Gastrocnemius medialis (tissue), 4 donors: Measurements from ENCODE around the gene AKAP6. TPM values are rescaled to one million over a fixed set of nuclear protein-coding genes. Genes with fewer than 3 reads are reported as not detected.

Source experiments
- ATAC-seq, 2 donors: fragments of 150-250 bp; one replicate each; pipeline ENCODE4 v1.9.1; 2016
- DNase-seq, 2 donors: peaks; one replicate each; pipeline ENCODE4 v3.0.0-alpha.2; 2019
- H3K27ac ChIP-seq, 4 donors: fragments of 200-600 bp; sonication (generic); 1 replicate in 1 of 4; 2 replicates in 3 of 4; pipeline ENCODE4 v1.5.1; 2016 to 2018; ENCODE audit warnings: mild to moderate bottlenecking in 2 of 4, moderate library complexity in 1 of 4
- H3K27me3 ChIP-seq, 3 donors: fragments of 200-600 bp; sonication (generic) in 2 of 3; 1 replicate in 1 of 3; 2 replicates in 2 of 3; pipeline versions ENCODE4 v1.5.1 to v1.6.0; 2016 to 2019; ENCODE audit warnings: mild to moderate bottlenecking in 1 of 3, moderate library complexity in 1 of 3
- H3K36me3 ChIP-seq, 2 donors: fragments of 200-600 bp; sonication (generic) in 1 of 2; one replicate each; pipeline ENCODE4 v1.5.1; 2017 to 2018
- H3K4me1 ChIP-seq, 2 donors: fragments of 200-600 bp; sonication (generic) in 1 of 2; one replicate each; pipeline ENCODE4 v1.5.1; 2016 to 2017; ENCODE audit warnings: mild to moderate bottlenecking in 2 of 2
- H3K4me3 ChIP-seq, 4 donors: fragments of 200-600 bp; sonication (generic) in 3 of 4; 1 replicate in 1 of 4; 2 replicates in 3 of 4; pipeline ENCODE4 v1.5.1; 2016 to 2019; ENCODE audit warnings: mild to moderate bottlenecking in 2 of 4
- H3K9me3 ChIP-seq, 3 donors: fragments of 200-600 bp; sonication (generic) in 2 of 3; 1 replicate in 1 of 3; 2 replicates in 2 of 3; pipeline ENCODE4 v1.5.1; 2016 to 2019
- POLR2A ChIP-seq, 2 donors: fragments of 450-650 bp; IDR thresholded peaks; one replicate each; pipeline ENCODE4 v1.6.1; 2017; ENCODE audit warnings: antibody characterized with exemption in 2 of 2, mild to moderate bottlenecking in 2 of 2, moderate library complexity in 2 of 2
- in situ Hi-C, 4 donors: fragments of 200-750 bp; cut with MboI; loops; one replicate each; pipeline versions ENCODE4 v1.15.0 to v1.8.0; 2017; ENCODE audit warnings: low sequenced_read_pairs in 4 of 4
- intact Hi-C: fragments of 100-400 bp; cut with DNase I; formaldehyde crosslinking; loops from one replicate; pipeline ENCODE4 v1.15.1; 2023; ENCODE audit warnings: low total_unique reads
- total RNA-seq, 4 donors: library from RNA; depleted of rRNA; stranded (reverse); fragments of >200 nt; gene quantifications; one replicate each; pipeline versions ENCODE4 v1.1.0 to v1.2.3, GENCODE V29; 2016
- TF ChIP-seq, protein P1 (sequence below), 5 experiments: fragments of 450-650 bp in 3 of 5; fragments of 200-600 bp in 2 of 5; sonication (generic) in 2 of 5; IDR thresholded peaks in 4 of 5; conservative IDR thresholded peaks in 1 of 5; 1 replicate in 4 of 5; 2 replicates in 1 of 5; pipeline ENCODE4 v1.5.1; 2016 to 2019; ENCODE audit warnings: antibody characterized with exemption in 5 of 5, mild to moderate bottlenecking in 3 of 5, moderate library complexity in 3 of 5

Gene AKAP6
- total RNA-seq, 4 donors from 2014 or later = 23.2 to 59.2 (median 32.1) TPM

GRCh38 chr14:32693114-32693513 is 364.0 kb downstream of the AKAP6 start:
- in situ Hi-C loops (no loop called here), intact Hi-C loops (no loop called here)
- H3K27me3 ChIP-seq = no peaks in the 10 kb centered on the region
- H3K36me3 ChIP-seq = peaks cover 0 to 11% of the 10 kb centered on the region in 2 donors
- H3K9me3 ChIP-seq = no peaks in the 10 kb centered on the region
- TF ChIP-seq POLR2A (IDR thresholded peaks at IDR 0.05) = no peak
- TF ChIP-seq, protein P1, sequence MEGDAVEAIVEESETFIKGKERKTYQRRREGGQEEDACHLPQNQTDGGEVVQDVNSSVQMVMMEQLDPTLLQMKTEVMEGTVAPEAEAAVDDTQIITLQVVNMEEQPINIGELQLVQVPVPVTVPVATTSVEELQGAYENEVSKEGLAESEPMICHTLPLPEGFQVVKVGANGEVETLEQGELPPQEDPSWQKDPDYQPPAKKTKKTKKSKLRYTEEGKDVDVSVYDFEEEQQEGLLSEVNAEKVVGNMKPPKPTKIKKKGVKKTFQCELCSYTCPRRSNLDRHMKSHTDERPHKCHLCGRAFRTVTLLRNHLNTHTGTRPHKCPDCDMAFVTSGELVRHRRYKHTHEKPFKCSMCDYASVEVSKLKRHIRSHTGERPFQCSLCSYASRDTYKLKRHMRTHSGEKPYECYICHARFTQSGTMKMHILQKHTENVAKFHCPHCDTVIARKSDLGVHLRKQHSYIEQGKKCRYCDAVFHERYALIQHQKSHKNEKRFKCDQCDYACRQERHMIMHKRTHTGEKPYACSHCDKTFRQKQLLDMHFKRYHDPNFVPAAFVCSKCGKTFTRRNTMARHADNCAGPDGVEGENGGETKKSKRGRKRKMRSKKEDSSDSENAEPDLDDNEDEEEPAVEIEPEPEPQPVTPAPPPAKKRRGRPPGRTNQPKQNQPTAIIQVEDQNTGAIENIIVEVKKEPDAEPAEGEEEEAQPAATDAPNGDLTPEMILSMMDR (IDR thresholded peaks at IDR 0.05 in 4 of 5, conservative IDR thresholded peaks at IDR 0.05 in 1 of 5) = no peak
- DNase-seq (no peak), ATAC-seq (no peak)
- no peak overlapping the region for H3K4me3 ChIP-seq
- no peak overlapping the region for H3K27ac ChIP-seq
- H3K4me1 ChIP-seq = peaks cover 0 to 5% of the 10 kb centered on the region in 2 donors

DNA sequence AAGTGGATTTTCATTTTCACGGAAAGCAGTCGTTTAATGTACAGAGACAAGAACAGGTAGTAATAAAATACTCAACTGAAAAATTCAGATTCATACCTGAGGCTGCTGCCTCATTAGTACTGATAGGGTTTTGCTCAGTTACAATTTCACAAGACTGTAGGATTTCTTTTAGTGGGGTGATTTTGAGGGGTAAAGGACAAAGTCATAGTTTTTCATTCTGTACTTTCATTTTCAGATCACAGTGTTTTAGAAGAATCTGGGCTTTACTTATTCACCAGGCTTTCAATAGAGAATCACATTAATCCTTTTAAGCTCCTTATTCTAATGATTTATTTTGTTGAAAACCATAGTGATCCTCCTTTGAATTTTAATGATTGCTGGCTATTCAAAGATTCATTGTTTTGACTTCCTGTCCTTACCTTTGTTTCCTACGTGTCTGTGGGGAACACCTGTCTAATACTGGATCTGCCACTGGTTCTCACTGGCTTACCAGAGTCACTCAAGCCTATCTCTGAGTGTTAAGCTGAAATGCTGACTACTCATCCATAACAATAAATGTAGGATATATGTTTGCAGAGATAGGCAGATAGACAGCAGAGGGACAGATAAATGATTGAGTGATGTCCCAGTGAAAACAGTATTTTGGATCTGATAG is 365.8 kb downstream of the AKAP6 start:
- DNase-seq = no peak
- H3K9me3 ChIP-seq = no peaks in the 10 kb centered on the region
- peaks cover 0 to 11% of the 10 kb centered on the region in 2 donors for H3K36me3 ChIP-seq
- H3K4me1 ChIP-seq = no peaks in the 10 kb centered on the region
- in situ Hi-C loops (no loop called here), intact Hi-C loops (no loop called here)
- ATAC-seq = no peak
- H3K27me3 ChIP-seq = no peaks in the 10 kb centered on the region
- no peak overlapping the region for H3K27ac ChIP-seq
- TF ChIP-seq POLR2A (IDR thresholded peaks at IDR 0.05) = no peak
- TF ChIP-seq, protein P1 (IDR thresholded peaks at IDR 0.05 in 4 of 5, conservative IDR thresholded peaks at IDR 0.05 in 1 of 5) = no peak
- no peak overlapping the region for H3K4me3 ChIP-seq

- H3K27ac ChIP-seq = no peak overlapping the region
- H3K9me3 ChIP-seq = no peaks in the 10 kb centered on the region
- intact Hi-C loops (no loop called here), in situ Hi-C loops (no loop called here)
- DNase-seq (no peak), ATAC-seq (no peak)
- TF ChIP-seq, protein P1 (IDR thresholded peaks at IDR 0.05 in 4 of 5, conservative IDR thresholded peaks at IDR 0.05 in 1 of 5) = no peak
- no peak for TF ChIP-seq POLR2A (IDR thresholded peaks at IDR 0.05)
- H3K36me3 ChIP-seq = peaks cover 0 to 11% of the 10 kb centered on the region in 2 donors
- peaks cover 0 to 2% of the 10 kb centered on the region in 2 donors for H3K4me1 ChIP-seq
- H3K4me3 ChIP-seq = no peak overlapping the region
- H3K27me3 ChIP-seq = no peaks in the 10 kb centered on the region
These were observed 367.4 kb downstream of the AKAP6 start for GRCh38 chr14:32696325-32697091.

- TF ChIP-seq, protein P1 (IDR thresholded peaks at IDR 0.05 in 4 of 5, conservative IDR thresholded peaks at IDR 0.05 in 1 of 5) = no peak
- TF ChIP-seq POLR2A (IDR thresholded peaks at IDR 0.05) = no peak
- intact Hi-C loops (no loop called here), in situ Hi-C loops (no loop called here)
- Histone ChIP-seq H3K4me3 (no peak overlapping the region), H3K27ac (no peak overlapping the region), H3K27me3 (no peaks in the 10 kb centered on the region), H3K4me1 (peaks cover 6 to 8% of the 10 kb centered on the region in 2 donors), H3K9me3 (no peaks in the 10 kb centered on the region), H3K36me3 (peaks cover 0 to 11% of the 10 kb centered on the region in 2 donors)
- no peak for ATAC-seq
- no peak for DNase-seq
These were observed 368.0 kb downstream of the AKAP6 start for GRCh38 chr14:32697114-32697513.
